NCI-H345 (cell line): Measurements from ENCODE around the gene IMMP1L.
A peak's percentile ranks its signal among the peaks of the same experiment; 100 is the strongest.
"Not testable (repeated sequence)": the region's sequence is repeated elsewhere in the genome, so short reads cannot be mapped to it uniquely, and the experiment has no call there.

Experiments used
- DNase-seq: peaks from one replicate; lab custom pipeline; 2025; lab: John Stamatoyannopoulos, UW

Gene IMMP1L

GRCh38 chr11:31509429-31510345 is at the start of gene IMMP1L, which contains the start of gene ELP4:
TSS of gene IMMP1L (minus strand) at chr11:31509622. CDS start at chr11:31463276, 46,346 bp downstream.
TSS of gene ELP4 (plus strand) at chr11:31509767. CDS start at chr11:31509785, 18 bp downstream.
- peak; percentile 98 for DNase-seq

- DNase-seq = no peak
Observed at GRCh38 chr11:31558001-31558400, 48.6 kb upstream of the IMMP1L start.

DNA sequence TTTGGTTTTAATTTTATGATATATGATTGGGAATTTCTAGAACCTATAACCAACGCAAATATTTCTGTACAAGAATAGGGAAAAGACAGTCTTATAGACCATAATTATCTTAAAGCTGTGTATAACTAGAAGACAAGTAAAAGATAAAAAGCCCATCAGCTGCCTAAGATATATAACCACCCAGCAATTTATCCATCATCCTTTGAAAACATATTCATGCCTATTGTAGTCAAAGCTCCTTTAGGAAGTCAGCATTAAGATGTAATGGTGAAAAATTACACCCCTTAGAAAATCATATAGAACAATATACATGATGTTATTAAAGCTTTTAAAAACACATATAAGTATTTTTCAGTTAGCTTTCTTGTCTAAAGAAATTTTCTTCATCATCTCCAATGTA is 46.5 kb upstream of the IMMP1L start:
- DNase-seq = no peak

DNA sequence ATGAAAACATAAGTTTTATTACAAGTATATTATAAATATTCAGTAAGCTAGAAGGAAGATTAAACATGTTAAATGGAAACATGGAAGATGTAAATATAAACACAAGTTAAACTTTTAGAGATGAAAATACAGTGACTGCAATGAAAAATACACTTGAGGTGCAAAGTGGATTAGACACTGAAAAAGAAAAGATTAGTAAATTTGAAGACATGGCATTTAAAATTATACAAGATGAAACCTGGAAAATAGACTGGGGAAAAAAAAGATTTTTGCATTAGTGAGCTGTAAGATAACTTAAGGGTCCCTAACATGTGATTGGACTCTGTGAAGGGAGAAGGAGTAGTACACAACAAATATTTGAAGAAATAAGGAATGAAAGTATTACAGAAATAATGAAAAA is 33.4 kb upstream of the IMMP1L start:
- DNase-seq = no peak

DNA sequence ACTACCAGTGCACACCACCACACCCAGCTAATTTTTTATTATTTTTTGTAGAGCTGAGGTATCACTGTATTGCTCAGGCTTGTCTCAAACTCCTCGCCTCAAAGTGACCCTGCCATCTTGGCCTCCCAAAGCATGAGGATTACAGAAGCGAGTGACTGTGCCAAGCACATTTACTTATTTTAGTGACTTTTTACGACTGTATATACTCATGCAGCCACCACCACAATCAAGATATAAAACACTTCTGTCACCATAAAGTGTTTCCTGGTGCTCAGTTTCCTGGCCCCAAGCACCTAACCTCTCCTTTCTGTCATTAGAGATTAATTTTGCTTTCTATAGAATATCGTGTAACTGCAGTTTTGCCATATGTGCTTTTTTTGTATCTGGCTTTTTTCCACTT is 26.1 kb upstream of the IMMP1L start:
- DNase-seq = no peak

- DNase-seq = no peak
Observed at GRCh38 chr11:31531293-31531692, 21.9 kb upstream of the IMMP1L start.

GRCh38 chr11:31529701-31530100 is 20.3 kb upstream of the IMMP1L start:
- no peak for DNase-seq

- no peak for DNase-seq
Observed at GRCh38 chr11:31529189-31529588, 19.8 kb upstream of the IMMP1L start.

DNA sequence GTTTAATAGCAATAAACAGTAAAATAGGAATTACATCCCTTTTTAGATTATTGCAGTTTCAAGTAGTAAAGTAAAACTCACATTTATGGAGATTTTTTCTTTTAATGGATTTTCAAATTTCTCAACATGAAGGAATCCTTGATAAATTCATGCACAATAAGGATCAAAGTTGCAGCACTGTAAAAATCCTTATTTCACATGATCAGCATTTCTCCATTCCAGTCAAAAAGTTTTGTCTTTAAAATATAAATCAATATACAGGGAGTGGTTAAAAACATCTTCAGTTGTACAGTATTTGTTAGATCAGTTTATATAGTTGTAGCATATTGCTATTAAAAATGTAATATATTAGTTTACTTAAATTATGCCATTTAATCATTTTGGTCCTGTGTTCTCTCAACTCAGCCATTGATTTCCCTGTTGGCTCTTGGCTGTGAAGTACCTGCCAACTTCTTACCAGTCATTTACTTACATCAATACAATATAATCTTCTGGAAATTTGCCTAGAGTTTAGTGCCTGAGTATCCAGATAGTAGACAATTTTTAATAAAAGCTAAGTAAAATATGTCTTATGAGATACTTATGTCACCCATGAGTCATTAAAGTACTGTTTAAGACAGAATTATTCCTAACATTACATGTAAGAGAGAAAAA is 12.2 kb upstream of the IMMP1L start:
- DNase-seq = no peak

DNA sequence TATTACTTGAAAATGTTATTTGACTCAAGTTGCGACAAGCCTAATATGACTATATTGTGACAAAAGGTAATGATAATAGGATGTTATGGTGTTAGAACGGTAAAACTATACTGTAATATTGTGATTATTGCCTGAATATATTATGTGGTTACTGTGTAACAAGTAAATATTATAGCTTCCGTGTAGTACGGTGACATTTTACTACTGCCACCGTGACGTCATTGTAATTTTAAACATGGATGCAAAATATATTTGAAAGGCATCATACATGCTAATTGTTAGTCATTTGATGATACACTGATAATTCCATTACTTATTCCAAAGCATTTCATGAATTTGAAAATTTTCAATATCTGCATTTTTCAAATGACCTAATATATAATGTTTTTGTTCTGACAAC is 2.7 kb upstream of the IMMP1L start:
- DNase-seq = no peak

GRCh38 chr11:31509051-31509428 is 382 bp downstream of the IMMP1L start:
- peak; percentile 17 for DNase-seq

- DNase-seq = no peak
Observed at GRCh38 chr11:31500560-31500959, 8.9 kb downstream of the IMMP1L start.

DNA sequence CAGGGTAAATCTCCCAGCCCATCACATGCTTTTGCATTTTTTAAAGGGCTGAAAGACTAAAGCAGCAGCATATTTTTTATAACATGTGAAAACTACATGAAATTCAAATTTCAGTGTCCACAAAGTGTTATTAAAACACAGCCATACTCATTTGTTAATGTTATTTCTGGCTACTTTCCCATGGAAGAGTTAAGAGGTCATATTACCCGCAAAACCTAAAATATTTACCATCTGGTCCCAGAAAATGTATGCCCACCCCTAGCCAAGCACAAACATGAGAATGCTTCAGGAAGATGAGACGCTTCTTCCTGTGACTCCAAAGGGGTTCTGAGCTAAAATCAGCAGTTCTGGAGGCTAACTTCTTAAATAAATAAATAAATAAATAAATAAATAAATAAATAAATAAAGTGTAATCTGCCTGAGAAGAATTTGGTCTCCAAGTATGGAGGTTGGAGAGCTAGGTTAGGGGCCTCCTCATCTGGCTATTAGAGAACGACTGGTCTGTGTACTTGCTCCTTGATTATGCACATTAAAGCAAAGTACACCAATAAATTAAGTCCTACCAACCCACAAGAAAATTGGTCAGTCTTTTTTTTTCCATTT is 9.7 kb downstream of the IMMP1L start:
- DNase-seq = no peak

DNA sequence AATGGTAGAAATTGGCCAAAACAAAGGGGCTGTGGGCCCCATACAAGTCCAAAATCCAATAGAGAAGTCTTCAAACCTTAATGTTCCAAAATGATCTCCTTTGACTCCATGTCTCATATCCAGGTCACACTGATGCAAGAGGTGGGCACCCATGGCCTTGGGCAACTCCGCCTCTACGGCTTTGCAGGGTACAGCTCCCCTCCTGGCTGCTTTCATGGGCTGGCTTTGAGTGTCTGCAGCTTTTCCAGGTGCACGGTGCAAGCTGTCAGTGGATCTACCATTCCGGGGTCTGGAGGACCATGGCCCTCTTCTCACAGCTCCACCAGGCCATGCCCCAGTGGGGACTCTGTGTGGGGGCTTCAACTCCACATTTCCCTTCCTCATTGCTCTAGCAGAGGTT is 15.7 kb downstream of the IMMP1L start:
- DNase-seq = not testable (repeated sequence)

GRCh38 chr11:31493235-31493634 is 16.2 kb downstream of the IMMP1L start:
- no peak for DNase-seq

DNA sequence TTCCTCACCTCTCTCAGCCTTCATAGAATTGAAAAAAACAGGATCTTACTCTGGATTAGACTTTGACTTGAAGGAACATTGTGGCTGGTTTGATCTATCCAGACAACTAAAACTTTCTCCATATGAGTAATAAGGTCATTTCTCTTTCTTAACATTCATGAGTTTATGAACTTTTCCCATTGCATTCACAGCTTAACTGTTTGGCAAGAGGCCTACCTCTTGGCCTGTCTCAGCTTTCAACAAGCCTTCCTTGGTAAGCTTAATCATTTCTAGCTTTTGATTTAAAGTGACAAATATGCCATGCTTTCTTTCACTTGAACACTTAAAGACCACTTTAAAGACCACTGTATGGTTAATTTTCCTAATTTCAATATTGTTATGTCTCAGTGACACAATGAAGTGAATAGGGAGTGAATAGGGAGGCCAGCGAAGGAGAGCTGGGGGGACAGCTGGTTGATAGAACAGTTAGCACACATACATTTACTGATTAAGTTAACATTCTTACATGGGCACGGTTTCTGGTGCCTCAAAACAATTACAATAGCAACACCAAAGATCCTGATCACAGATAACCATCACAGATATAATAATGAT is 17.0 kb downstream of the IMMP1L start:
- no peak for DNase-seq

DNA sequence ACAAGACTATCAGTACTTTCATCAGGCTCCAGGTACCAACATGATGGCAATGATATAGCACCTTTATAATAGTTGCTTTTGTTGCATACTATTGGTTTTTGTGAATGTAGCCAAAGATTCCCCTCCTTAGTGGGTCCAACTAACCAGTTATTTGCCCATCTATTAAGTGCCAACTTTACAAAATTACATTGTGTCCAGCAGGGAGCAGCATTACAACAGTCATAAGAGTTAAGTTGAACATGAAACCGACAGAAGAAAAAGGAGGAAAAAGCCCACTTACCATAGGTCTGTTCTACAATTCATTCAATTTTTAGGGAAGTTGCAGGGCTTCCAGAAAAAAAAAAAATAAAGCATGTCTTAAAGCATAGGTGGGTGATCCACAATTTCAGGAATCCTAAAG is 21.6 kb downstream of the IMMP1L start:
- DNase-seq = no peak

GRCh38 chr11:31484497-31484896 is 24.9 kb downstream of the IMMP1L start:
- no peak for DNase-seq

- DNase-seq = no peak
Observed at GRCh38 chr11:31480930-31481329, 28.5 kb downstream of the IMMP1L start.

DNA sequence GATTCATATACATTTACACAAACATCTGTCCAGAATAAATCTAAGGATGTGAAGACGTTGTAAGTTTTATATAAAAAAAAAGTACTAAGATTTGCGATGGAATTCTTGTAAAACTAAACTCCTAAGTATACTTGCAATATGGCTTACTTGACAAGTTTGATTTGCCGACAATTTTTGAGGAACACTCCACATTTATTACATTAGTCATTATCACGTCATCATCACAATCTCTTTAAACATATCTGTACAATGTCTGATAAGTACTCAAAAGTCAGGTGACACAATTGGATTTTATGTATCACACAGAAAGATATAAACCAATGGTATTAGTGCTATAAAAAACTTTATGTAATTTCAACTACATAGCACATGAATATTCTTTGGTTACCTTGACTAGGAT is 30.4 kb downstream of the IMMP1L start:
- DNase-seq = no peak

- no peak for DNase-seq
Observed at GRCh38 chr11:31478223-31478590, 31.2 kb downstream of the IMMP1L start.

- no peak for DNase-seq
Observed at GRCh38 chr11:31477528-31478222, 31.7 kb downstream of the IMMP1L start.
